Measurements from ENCODE around the gene GATAD2B. TPM values are rescaled to one million over a fixed set of nuclear protein-coding genes. Genes with fewer than 3 reads are reported as not detected.
A peak's percentile ranks its signal among the peaks of the same experiment; 100 is the strongest.

The GATAD2B gene
- total RNA-seq, 4 donors from 2014 or later, result 16.8 to 26.5 (median 24.6) TPM

- peaks cover 0 to 21% (median 0%) of the 10 kb centered on the region in 3 donors for H3K36me3 ChIP-seq
- no peaks in the 10 kb centered on the region for H3K9me3 ChIP-seq
- no peaks in the 10 kb centered on the region for H3K27me3 ChIP-seq
- peaks cover 0 to 45% (median 31%) of the 10 kb centered on the region in 4 donors for H3K4me1 ChIP-seq
- WGBS, 2 donors, result 91% methylated on average over 18 of the region's 18 CpGs
- no peak for DNase-seq (ENCODE audit: low spot score in 2 of 2)
- H3K27ac ChIP-seq, result no peak overlapping the region
- no peak overlapping the region for H3K4me3 ChIP-seq
- TF ChIP-seq POLR2A (IDR thresholded peaks at IDR 0.05) (no peak), EP300 (IDR thresholded peaks at IDR 0.05) (no peak)
- TF ChIP-seq, protein P1, sequence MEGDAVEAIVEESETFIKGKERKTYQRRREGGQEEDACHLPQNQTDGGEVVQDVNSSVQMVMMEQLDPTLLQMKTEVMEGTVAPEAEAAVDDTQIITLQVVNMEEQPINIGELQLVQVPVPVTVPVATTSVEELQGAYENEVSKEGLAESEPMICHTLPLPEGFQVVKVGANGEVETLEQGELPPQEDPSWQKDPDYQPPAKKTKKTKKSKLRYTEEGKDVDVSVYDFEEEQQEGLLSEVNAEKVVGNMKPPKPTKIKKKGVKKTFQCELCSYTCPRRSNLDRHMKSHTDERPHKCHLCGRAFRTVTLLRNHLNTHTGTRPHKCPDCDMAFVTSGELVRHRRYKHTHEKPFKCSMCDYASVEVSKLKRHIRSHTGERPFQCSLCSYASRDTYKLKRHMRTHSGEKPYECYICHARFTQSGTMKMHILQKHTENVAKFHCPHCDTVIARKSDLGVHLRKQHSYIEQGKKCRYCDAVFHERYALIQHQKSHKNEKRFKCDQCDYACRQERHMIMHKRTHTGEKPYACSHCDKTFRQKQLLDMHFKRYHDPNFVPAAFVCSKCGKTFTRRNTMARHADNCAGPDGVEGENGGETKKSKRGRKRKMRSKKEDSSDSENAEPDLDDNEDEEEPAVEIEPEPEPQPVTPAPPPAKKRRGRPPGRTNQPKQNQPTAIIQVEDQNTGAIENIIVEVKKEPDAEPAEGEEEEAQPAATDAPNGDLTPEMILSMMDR (IDR thresholded peaks at IDR 0.05), result no peak
Observed at GRCh38 chr1:153778824-153779519, 143.8 kb downstream of the GATAD2B start.

DNA sequence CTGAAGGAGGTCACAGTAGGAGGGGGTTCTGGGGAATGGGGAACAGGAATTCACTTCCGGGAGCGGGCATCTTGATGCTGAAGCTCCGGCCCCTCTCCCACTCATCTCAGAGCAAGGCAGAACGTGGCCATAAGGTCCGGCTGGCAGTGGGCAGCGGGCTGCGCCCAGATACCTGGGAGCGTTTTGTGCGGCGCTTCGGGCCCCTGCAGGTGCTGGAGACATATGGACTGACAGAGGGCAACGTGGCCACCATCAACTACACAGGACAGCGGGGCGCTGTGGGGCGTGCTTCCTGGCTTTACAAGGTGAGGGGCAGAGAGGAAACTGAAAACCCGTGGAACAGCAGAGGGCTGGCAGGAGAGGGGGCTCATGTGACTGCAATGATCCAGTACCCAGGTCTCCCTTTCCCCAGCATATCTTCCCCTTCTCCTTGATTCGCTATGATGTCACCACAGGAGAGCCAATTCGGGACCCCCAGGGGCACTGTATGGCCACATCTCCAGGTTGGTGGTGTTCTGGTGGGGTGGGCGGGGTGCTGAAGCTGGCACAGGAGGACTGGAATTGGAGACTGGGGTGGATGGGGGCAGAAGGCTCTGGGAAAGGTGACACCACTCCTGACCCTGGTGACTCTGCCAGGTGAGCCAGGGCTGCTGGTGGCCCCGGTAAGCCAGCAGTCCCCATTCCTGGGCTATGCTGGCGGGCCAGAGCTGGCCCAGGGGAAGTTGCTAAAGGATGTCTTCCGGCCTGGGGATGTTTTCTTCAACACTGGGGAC is 144.5 kb downstream of the GATAD2B start:
- WGBS, 2 donors, result 89% methylated on average over 21 to 22 of the region's 22 CpGs
- H3K27ac ChIP-seq, result peak overlapping the region in 1 of 4 donors; percentile 89
- DNase-seq (ENCODE audit: low spot score in 2 of 2), result no peak
- no peaks in the 10 kb centered on the region for H3K27me3 ChIP-seq
- peaks cover 0 to 25% (median 0%) of the 10 kb centered on the region in 3 donors for H3K36me3 ChIP-seq
- H3K4me1 ChIP-seq, result peaks cover 0 to 48% (median 31%) of the 10 kb centered on the region in 4 donors
- TF ChIP-seq, protein P1 (IDR thresholded peaks at IDR 0.05), result no peak
- no peak for TF ChIP-seq POLR2A (IDR thresholded peaks at IDR 0.05)
- TF ChIP-seq EP300 (IDR thresholded peaks at IDR 0.05), result no peak
- no peaks in the 10 kb centered on the region for H3K9me3 ChIP-seq
- no peak overlapping the region for H3K4me3 ChIP-seq

- no peak for DNase-seq (ENCODE audit: low spot score in 2 of 2)
- no peak overlapping the region for H3K4me3 ChIP-seq
- H3K36me3 ChIP-seq, result peaks cover 0 to 31% (median 0%) of the 10 kb centered on the region in 3 donors
- peaks cover 0 to 50% (median 29%) of the 10 kb centered on the region in 4 donors for H3K4me1 ChIP-seq
- H3K27me3 ChIP-seq, result no peaks in the 10 kb centered on the region
- H3K27ac ChIP-seq, result peak overlapping the region in 1 of 4 donors; percentile 89
- no peaks in the 10 kb centered on the region for H3K9me3 ChIP-seq
- no peak for TF ChIP-seq POLR2A (IDR thresholded peaks at IDR 0.05)
- TF ChIP-seq EP300 (IDR thresholded peaks at IDR 0.05), result no peak
- TF ChIP-seq, protein P1 (IDR thresholded peaks at IDR 0.05), result no peak
- 64 to 69% methylated on average over 7 of the region's 7 CpGs for WGBS, 2 donors
Observed at GRCh38 chr1:153777648-153778047, 145.1 kb downstream of the GATAD2B start.

- H3K9me3 ChIP-seq, result no peaks in the 10 kb centered on the region
- peak overlapping the region in 2 of 4 donors; percentile 87 to 96 for H3K4me3 ChIP-seq
- H3K27me3 ChIP-seq, result no peaks in the 10 kb centered on the region
- no peak for TF ChIP-seq POLR2A (IDR thresholded peaks at IDR 0.05)
- H3K4me1 ChIP-seq, result peaks cover 0 to 55% (median 29%) of the 10 kb centered on the region in 4 donors
- WGBS, 2 donors, result 91 to 95% methylated on average over 10 of the region's 10 CpGs
- no peak for DNase-seq (ENCODE audit: low spot score in 2 of 2)
- peaks cover 0 to 38% (median 0%) of the 10 kb centered on the region in 3 donors for H3K36me3 ChIP-seq
- peak overlapping the region in 2 of 4 donors; percentile 86 to 89 for H3K27ac ChIP-seq
Observed at GRCh38 chr1:153776845-153777370, 145.9 kb downstream of the GATAD2B start.

- H3K9me3 ChIP-seq, result no peaks in the 10 kb centered on the region
- TF ChIP-seq, protein P1 (IDR thresholded peaks at IDR 0.05), result no peak
- DNase-seq (ENCODE audit: low spot score in 2 of 2), result no peak
- 65 to 80% methylated on average over 4 to 10 of the region's 10 CpGs for WGBS, 2 donors
- no peaks in the 10 kb centered on the region for H3K27me3 ChIP-seq
- peaks cover 0 to 44% (median 0%) of the 10 kb centered on the region in 3 donors for H3K36me3 ChIP-seq
- peaks cover 0 to 57% (median 29%) of the 10 kb centered on the region in 4 donors for H3K4me1 ChIP-seq
- peak overlapping the region; percentile 65 to 96 (median 86) for H3K4me3 ChIP-seq
- peak overlapping the region; percentile 35 to 89 (median 86) for H3K27ac ChIP-seq
Observed at GRCh38 chr1:153776352-153776751, 146.4 kb downstream of the GATAD2B start.
